Hepatocyte (in vitro differentiated cells): ENCODE data around the gene RNF121.

ENCODE experiments used
- EZH2 ChIP-seq: fragments of 200-600 bp; sonication (generic); IDR thresholded peaks from 2 replicates; pipeline ENCODE4 v1.6.1; 2016; ENCODE audit warnings: antibody characterized with exemption, mild to moderate bottlenecking, borderline replicate concordance
- EZH2phosphoT487 ChIP-seq: fragments of 200-600 bp; sonication (generic); IDR thresholded peaks from one replicate; pipeline ENCODE4 v1.6.1; 2018; ENCODE audit warnings: antibody characterized with exemption, mild to moderate bottlenecking, low read depth, moderate library complexity; ENCODE audit not compliant: unreplicated experiment, severe bottlenecking
- TF ChIP-seq, protein P1 (sequence below): fragments of 200-600 bp; sonication (generic); IDR thresholded peaks from 2 replicates; pipeline ENCODE4 v1.5.1; 2016; ENCODE audit warnings: antibody characterized with exemption, mild to moderate bottlenecking; ENCODE audit not compliant: poor library complexity

DNA sequence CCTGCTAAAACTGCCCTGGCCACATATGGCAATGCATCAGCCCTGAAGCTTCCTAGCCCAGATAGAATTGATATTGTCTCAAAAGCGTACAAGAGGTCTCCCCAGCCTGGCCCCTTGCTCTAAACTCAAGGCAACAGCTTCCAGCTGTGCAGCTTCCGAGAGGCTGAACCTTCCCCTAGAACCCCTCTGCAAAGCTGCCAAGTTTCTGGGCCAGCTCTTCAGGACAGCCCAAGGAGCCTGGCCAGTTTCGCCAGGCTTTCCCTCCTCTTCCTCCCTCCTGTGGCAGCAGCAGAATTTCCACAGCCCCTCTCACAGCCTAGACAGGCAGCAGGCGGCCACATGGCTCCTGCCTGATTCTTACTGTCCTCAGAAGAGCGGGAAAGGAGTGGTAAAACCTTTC, 117.0 kb downstream of the RNF121 start:
- TF ChIP-seq, protein P1, sequence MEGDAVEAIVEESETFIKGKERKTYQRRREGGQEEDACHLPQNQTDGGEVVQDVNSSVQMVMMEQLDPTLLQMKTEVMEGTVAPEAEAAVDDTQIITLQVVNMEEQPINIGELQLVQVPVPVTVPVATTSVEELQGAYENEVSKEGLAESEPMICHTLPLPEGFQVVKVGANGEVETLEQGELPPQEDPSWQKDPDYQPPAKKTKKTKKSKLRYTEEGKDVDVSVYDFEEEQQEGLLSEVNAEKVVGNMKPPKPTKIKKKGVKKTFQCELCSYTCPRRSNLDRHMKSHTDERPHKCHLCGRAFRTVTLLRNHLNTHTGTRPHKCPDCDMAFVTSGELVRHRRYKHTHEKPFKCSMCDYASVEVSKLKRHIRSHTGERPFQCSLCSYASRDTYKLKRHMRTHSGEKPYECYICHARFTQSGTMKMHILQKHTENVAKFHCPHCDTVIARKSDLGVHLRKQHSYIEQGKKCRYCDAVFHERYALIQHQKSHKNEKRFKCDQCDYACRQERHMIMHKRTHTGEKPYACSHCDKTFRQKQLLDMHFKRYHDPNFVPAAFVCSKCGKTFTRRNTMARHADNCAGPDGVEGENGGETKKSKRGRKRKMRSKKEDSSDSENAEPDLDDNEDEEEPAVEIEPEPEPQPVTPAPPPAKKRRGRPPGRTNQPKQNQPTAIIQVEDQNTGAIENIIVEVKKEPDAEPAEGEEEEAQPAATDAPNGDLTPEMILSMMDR = no peak
- TF ChIP-seq EZH2 (no peak), EZH2phosphoT487 (no peak)
